ENCODE data around the gene CEP250.

DNA sequence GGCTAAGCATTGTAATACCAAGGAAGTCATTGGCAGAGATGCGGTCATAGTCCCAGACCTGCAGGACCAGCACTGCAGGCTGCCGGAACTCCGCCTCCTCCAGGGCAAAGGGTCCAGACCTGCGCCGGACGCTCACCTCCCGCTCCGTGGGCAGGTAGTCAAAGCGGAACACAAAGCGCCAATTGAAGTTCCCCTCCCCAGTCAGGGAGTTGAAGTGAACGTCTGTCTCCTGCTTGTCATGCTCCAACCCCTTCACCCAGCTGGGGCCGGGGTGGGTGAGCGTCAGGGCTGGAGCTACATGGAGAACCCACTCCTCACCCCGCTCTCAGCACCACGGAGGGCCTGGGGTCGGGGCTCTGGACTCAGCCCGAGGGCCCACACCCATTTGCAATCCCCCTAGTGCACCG lies 104.7 kb downstream of the CEP250 start:
- TF ChIP-seq CTCF (tag by site-specific recombination; IDR thresholded peaks at IDR 0.05) (no peak), ZBTB49 (tag by site-specific recombination; IDR thresholded peaks at IDR 0.05; ENCODE audit: low read depth) (no peak), ZSCAN4 (tag by site-specific recombination; IDR thresholded peaks at IDR 0.05) (no peak), REST (tag by site-specific recombination; IDR thresholded peaks at IDR 0.05) (no peak), ZNF266 (tag by site-specific recombination; IDR thresholded peaks at IDR 0.05; ENCODE audit: low read depth) (no peak)

Data from HEK293 (cell line).